GM18861 (cell line): ENCODE data around the gene IL18RAP.

Source experiments
- ATAC-seq: cut with Tn5 transposase; IDR thresholded peaks from one replicate; pipeline ENCODE4 v1.9.1; 2021; ENCODE audit not compliant: unreplicated experiment

The IL18RAP gene

DNA sequence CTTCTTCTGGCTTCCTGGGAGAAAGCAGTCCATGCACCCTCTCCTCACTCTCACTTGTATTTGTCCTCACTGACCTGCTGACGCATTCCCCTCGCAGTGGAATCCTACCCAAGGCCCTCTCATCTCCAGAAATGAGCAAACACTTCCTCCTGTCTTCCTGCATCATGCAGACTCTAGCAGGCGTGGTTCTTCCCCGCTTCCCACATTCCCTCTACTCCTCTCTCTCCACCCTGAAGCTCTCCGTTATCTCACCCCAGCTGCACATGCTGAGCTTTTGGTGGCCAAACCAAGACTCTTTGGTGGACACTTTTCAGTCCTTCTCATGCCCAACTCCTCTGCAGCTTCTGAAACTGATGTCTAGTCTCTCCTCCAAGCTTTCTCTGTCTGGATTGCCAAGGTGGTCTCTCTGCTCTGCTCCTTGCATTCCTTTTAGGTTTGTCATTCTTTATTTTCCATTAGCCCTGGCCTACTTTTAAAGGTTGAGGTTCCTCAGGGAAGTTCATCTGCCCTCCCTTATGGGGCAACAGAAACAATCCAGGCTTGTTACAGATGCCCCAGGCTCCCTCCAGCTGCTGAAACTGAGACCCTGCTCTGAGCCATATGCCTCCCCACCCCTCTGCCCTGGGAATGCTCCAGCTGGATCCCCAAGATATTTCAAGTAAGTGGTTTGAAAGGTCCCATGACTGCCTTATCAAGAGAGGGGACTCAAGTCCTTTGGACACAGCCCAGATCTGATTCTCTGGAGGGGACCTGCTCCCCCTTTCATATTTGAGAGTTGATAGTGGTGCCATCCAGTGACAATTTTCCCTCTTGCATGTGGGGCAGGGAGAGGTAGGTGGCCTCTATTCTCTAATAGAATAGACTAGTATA is 835 bp upstream of the IL18RAP start:
- no peak for ATAC-seq

DNA sequence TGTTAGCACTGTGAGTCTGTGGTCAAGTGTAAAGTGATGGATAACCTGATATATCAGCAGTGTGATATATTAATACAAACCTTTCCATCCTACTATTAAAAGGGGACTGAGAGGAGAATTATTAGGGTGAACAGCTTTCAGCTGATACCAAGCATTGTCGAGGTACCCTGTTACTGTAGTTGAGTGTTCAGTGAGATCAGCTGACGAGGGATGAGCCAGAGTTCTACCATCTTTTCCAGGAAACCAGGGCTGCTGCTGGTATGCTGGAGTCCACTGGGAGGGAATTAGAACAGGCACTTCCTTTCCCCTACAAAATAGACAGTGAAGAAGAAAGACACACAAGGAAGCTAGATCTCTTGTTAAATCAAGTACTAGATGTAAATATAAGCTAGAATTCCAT is 408 bp downstream of the IL18RAP start:
- no peak for ATAC-seq

DNA sequence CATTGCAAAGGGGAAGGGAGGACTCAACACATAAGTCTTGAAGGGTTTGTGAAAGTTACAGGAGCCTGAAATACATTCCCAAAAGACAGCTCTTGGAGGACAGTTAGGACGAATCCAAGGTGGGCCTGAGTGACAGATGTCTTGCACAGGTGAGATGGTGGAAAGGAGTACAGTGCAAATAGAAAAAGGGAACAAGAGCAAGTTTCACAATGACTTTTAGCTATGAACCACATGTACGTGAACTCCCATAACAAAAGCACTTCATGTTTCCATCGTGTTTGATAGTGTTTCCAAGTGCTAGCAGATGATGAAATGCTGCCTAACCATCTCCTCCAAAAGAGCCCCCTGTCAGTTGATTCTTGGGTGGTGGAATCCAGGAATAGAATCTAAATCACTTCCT is 1.8 kb downstream of the IL18RAP start:
- peak; percentile 93 for ATAC-seq

DNA sequence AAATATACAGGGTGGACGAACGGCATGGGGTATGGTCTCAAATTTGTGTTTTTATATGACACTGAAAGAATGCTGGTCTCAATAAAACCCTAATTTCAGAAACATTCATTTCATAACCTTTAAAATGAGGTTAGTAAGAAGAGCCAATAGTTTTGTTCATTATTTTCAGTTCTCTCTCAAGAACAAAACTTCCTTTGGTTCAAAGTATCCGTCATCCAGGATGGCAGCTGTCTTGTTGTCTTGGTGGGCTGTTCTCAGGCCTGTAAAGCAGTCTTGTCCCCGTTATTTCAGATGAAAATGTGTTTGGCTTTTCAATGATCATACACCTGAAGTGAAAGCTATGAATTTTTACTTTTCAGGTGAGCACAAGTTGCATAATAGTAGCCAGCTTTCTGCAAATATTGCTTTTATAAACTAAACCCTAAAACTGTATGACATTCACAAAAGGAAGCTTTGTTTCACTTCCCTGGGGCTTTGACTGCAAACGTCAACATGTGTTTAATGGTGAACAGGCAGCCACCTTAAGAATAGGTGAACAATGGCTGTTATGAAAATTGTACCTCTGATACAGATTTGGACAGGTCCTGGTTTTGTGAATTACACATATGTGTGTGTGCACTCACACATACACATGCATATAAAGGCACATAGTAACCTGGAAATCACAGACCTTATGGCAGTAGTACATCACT is 2.6 kb downstream of the IL18RAP start:
- ATAC-seq, result no peak

DNA sequence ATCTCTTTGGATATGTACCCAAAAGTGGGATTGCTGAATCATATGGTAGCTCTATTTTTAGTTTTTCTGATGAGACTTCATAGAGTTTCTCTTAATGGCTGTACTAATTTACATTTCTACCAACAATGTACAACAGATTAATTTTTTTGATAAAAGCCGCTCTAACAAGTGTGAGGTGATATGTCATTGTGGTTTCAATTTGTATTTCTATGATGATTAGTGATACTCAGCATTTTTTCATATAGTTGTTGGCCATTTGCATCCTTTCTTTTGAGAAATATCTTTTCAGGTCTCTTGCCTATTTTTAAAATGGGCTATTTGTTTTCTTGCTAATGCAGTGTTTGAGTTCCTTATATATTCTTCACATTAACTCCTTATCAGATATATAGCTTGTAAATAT is 4.3 kb downstream of the IL18RAP start:
- ATAC-seq, result no peak

DNA sequence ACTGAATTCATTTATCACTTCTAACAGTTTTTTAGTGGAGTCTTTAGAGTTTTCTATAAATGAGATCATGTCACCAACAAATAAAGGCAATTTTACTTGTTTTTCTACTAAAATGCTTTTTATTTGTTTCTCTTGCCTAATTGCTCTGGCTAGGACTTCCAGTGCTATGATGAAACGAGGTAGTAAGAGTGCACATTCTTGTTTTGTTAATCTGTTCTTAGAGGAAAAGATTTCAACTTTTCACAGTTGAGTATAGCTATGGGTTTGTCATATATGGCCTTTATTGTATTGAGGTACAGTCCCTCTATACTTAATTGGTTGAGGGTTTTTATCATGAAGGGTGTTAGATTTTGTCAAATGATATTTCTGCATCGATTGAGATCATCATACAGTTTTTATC is 5.6 kb downstream of the IL18RAP start:
- no peak for ATAC-seq

DNA sequence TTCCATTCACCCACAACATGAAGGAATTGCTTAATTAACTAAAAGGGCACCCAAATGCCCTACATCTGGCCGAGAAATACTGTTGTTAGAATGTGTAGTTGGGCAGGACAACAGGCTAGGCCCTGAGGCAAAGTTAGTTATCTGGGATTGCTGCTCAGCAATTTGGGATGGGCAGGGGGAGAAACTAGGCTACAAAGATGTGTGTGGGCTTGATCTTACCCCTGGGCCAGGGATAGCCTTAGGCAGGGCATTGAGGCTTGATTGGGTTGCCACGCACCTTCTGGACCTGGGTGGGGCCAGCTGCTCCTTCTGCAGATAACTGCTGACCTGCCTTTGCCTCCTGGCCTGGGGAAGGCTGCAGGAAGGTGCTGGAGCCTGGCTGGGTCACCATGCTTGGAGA is 9.4 kb downstream of the IL18RAP start:
- no peak for ATAC-seq

DNA sequence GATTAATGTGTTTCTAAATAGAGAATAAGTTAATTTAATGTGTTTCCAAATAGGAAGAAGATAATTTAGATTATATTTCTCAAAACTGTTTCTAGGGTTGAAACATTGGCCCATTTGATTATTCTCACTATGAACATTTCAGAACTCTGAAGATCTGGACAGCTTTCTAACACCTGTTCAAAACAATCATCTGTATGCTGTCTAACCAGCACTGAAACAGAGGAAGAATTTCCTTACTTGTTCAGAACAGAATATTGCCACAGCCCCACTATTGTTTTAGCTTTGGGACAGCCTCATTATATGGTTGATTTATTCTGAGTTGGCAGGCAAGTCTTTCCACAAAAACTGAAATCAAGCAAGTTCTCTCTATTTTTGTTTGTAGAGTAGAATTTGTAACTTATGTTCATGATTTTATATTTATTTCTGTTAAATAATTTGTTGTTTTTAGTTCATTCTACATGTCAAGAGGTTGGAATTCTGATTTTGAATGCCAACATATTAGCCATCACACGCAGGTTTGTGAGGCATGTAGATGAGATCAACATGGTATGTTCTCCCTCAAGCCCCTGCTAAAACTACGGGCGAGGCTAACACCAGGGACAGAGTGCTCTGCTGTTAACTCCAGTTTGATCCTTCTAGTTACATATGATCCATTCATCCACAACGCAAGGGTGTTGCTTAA is 11.2 kb downstream of the IL18RAP start:
- ATAC-seq, result no peak

DNA sequence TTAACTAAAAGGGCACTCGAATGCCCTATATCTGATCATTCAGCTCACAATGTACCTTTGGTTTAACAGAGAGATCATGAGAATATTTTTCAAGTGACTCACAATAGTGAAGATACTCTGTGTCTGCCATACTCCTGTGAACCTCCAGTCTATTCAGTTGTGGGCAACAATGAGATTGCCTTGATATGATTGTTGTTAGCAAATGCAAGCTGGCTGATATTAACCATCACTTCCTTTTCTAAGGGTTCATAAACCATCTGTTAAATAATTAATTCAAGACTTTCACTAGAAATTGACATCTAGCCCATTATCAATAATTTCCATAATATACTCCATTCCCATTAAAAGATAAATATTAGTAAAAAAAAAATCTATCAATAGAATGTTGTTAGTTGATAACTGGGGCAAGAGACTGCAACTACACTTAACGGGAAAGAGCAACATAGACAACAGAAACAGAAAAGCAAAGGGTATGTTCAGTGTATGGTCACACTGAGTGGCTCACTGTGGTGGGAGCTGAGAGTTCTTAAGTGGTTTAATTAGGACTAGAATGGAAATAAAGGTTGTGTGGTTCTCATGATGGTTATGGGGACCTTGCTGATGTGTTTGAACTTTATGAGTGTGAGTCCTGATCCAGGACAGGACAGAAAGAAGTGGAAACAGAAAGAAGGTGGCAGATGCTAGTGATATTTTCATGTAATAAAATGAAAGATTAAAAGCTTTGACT is 11.9 kb downstream of the IL18RAP start:
- peak; percentile 49 for ATAC-seq

DNA sequence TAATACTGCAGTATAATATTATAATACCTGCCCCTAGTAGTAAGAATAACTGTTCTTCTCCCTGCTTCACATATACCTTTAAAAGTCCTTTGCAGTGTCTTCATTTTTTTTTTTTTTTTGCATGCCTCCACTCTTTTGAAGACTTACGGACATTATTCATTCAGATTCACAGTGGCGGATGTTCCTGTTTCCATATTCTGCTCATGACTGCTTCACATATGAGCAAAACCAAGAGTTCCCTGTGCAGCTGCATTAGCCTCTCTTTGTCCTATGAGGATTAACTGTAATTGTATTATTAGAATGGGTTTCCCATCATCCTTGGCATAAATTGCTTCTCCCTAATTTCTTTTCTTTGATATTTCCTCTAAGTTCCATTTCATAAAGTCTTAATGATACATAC is 12.8 kb downstream of the IL18RAP start:
- no peak for ATAC-seq

DNA sequence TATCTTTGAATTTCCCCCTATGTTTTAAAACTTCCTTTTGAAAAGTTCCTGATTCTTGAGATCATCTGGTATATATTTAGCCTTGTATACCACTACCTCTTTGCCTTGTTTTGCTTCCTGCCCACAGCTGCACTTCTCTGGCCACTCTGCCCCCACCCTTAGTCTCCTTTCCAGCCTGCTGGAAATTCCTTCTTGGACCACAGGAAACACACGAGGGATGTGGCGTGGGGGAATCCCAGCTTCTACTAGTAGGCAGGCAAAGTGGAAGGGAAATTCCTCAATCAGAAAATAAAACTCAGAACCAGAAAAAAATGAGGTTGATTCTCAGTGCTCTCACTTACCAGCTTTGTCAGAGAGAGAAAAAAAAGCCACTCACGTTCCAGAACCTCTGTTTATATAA is 13.4 kb downstream of the IL18RAP start:
- ATAC-seq, result no peak

DNA sequence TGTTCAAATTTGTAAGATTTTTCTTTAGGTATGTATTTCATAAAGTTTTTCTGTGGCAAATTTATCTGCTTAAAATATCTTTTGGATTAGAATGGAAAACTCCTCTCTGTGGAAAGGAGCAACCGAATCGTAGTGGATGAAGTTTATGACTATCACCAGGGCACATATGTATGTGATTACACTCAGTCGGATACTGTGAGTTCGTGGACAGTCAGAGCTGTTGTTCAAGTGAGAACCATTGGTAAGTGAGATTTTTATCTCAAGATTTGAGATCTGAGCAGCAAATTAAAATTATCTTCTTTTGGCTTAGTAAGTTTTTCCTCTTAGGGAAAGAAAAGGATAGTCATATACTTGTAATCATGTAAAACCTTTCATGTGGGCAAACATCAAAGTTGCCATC is 14.2 kb downstream of the IL18RAP start:
- ATAC-seq, result no peak

DNA sequence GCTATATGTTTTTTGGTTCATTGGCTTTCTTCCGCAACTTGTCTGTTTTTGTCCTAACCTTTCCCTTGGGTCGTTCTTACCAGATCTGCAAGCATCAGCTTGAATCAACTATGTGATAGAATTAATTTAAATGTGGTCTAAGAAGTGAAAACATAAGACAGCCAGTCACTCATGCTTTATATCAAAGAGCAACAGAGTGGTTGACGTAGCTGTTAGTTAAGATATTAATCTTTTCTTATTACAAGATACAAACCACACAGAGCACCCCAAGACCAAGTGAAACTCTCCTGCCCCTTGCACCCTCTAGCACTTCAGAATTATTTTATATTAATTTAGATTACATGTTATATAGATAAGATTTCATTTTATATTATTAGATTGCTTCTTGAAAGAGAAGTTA is 15.2 kb downstream of the IL18RAP start:
- no peak for ATAC-seq

DNA sequence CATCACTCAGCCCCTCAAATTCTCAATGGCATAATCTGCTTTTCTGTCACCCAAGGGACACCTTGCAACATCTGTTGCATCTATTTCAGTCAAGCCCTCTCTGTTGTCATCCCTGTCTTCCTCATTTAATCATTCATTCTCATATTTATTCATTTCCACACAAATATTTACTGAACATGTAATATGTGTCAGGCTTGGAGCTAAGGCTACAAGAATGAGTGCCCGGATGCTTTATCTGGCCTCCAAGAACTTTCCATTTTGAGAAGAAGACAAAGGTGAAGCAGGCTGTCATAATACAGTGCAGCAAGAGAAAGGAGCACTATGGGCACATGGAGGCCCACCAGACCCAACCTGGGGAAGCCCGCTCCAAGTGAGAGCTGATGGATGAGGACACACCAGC is 15.6 kb downstream of the IL18RAP start:
- ATAC-seq, result no peak

DNA sequence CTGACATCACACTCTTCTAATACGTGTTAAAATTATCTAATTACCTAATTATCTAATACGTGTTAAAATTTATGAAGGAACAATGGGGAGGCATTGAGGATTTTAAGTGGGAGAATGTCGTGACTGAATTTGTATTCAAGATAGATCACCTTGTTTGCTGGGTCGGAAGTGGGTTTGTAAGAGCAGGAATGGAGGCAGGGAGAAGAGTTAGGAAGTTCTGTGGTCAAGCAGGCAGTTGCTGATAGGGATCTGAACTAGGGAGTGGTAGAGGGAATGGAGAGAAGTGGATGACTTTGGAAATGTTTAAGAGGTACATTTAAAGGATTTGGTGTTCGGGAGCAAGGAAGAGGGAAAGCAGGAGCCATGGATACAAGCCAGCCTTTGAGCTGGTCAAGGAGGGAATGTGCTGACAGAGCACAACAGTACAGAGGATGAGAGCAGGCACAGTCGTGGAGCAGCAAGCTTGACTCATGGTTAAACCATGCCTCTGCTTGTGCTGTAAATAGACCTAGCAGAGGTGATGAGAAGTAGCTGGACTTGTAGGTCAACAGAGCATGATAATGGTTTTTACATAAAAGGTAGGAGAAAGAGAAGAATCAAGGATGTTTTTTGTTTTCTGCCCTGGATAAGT is 16.2 kb downstream of the IL18RAP start:
- no peak for ATAC-seq

DNA sequence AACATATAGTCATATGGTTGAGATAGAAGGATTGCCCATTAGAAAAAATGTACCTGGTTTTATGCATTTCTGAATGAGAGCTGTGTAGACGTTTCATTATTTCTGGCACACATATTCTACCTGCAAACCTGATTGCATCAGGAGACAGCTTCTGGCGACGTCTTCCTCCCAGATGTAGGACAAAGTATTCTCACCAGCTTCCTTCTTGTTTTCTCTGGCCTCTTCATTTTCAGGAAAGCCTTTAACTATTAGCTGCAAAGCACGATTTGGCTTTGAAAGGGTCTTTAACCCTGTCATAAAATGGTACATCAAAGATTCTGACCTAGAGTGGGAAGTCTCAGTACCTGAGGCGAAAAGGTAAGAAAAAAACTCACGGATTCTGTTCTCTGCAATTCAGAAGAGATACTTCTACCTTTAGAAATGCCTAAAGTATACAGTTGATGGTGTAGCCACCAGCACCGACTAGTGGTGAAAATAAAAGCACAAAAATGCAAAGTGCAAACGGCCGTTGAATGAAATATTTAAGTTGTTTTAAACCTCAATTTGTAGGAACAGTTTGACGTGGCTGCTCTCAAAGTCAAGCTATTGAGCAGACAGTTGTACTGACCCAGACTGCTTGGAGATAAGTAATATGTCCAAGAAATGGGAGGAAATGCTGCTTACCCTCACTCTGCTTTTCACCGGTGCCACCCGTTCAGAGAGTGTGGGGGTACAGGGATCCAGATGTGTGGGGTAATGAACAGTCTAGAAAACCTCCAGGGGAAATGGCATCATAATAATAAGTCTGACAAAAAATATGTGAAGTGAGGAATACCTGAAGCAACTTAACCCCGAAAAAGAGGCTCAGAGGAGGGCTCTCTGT is 20.2 kb downstream of the IL18RAP start:
- ATAC-seq, result no peak

DNA sequence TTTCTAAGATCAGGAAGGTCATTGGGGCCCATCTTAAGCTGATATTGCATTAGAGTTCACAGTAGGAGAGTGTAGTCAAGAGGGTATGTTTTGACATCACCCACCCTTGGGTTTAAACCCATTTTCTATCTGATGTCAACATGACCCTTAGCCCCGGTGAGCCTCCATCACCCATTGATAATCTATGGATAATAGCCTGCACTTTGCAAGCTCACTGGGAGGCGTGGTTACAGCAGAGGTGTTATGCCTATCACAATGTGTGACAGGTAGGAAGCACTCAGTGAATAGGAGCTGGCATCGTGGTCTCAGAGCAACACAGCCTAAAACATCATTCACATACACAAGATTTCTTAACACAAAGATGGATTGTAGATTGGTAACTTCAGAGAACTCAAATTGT is 21.3 kb downstream of the IL18RAP start:
- ATAC-seq, result no peak

DNA sequence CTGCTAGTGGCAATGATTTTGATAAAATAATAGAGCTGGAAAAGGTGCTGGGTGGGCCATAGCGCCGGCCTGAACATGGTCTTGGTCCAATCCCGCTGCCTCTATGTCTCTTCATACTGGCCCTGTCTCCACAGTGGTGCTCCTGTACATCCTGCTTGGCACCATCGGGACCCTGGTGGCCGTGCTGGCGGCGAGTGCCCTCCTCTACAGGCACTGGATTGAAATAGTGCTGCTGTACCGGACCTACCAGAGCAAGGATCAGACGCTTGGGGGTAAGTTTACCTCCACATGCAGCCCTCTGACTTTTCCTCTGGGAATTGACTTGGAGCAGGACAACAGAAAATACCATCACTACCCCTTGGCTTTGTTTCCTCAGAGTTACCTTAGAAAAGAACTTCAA is 24.0 kb downstream of the IL18RAP start:
- no peak for ATAC-seq

DNA sequence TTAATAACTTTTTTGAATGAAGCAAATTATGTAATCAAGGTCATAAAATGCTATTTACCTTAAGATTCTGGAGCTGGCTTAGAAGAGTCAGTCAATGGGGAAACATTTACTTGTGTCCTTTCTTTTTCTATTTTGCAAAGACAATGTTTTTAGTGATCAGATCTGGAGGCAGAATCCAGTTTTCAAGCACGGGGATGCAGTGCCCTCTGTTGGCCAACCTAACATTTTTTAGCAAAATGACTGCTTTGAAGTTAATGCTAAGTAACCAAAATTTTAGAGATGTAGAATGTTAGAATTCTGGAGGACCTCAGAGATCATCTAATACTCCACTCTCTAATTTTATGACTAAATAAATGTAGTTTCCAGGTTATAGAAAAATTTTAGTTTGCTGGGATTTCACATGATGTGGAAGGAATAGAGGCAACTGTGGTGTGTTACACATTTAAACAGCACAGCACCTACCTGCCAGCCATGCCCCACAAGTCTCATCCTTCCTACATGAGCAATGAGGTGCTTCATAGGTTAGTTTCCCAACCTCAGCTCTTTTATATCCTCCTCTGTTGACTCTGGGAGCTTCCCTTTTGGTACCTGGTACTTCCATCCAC is 26.5 kb downstream of the IL18RAP start:
- ATAC-seq, result no peak

DNA sequence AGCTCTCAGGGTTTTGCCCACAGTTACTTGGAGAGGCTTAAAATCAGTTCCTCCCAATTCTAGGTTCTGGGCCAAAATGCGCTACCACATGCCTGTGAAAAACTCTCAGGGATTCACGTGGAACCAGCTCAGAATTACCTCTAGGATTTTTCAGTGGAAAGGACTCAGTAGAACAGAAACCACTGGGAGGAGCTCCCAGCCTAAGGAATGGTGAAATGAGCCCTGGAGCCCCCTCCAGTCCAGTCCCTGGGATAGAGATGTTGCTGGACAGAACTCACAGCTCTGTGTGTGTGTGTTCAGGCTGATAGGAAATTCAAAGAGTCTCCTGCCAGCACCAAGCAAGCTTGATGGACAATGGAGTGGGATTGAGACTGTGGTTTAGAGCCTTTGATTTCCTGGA is 29.0 kb downstream of the IL18RAP start:
- ATAC-seq, result no peak
